GM18499 (cell line): Measurements from ENCODE around the gene MYO5B.
"Not testable (repeated sequence)": the region's sequence is repeated elsewhere in the genome, so short reads cannot be mapped to it uniquely, and the experiment has no call there.

Source experiments
- ATAC-seq: cut with Tn5 transposase; IDR thresholded peaks from one replicate; pipeline ENCODE4 v1.9.1; 2021; ENCODE audit warnings: moderate number of reproducible peaks; ENCODE audit not compliant: insufficient read depth, unreplicated experiment

Gene MYO5B

DNA sequence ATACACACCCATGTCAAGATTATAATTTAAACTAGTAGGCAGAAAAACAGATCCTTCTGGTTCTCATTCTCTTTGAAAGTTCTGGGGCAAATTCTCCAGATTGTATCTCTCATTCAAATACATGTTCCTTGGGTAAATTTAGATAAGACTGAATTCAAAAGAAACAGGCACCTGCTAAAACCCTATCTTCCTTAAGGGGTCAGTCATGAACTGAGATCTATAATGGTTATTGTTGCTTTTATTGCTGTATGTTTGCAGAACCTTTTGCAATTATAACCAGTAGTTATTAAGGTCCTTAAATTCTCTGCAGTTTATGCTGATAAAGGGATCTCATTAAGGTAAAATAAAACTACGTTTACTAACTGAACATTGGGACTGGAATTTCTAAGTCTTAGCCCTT, 83.5 kb downstream of the MYO5B start:
- no peak for ATAC-seq

DNA sequence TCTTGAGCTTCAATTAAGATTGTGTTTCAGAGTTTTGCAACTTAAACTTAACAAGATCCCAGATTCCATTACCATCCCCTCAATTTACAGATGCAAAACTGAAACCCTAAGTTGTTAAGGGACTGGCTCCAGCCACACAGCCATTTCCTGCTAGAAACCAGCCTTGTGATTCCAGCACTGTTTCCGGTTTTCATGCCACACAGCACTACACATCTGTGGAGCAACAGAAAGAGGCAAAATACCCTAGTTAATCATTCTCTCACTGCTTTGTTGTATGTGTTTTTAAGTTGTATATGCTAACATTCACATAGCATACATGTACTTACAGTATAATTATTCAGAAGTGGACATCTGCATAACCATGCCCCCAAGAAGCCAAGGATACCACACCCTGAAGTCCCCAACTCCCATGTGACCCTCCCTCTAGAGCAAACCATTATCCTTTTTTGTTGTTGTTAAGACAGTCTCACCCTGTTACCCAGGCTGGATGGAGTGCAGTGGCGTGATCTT, 87.4 kb downstream of the MYO5B start:
- ATAC-seq = no peak

DNA sequence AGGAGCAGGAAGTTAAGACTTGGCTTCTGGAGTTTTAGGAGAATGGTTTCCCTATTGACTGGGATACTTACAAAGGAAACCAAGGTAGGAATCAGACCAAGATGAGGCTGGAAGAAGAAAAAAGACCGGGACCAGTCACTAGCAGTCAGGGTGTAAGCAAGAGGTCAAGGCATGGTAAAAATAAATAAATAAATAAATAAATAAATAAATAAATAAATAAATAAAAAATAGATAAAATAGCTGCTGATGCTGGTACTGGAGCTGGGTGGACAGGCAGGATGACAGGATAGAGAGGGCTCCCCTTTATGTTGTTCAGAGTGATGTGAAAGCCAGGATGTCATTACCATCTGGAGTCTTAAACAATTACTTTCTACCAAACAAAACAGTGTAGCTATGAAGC, 89.9 kb downstream of the MYO5B start:
- no peak for ATAC-seq

DNA sequence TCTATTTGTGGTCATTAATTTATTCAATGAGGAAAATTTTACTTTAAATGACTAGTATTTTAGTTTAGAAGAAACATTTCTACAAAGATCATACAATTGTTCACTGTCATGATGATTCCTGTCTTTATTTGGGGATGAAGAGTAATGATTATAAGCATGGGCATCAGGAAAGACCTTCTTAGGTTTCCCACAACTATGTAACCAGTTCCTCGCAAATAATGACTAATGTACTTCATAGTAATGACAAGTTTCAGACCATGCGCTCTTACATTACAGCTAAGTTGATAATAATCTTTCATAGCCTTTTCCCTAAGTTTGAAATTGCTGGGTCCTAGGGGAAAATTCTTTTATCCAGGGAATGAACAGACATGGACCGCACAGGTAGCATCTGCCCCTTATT, 90.5 kb downstream of the MYO5B start:
- ATAC-seq = no peak

GRCh38 chr18:50099725-50100407, 95.1 kb downstream of the MYO5B start:
- ATAC-seq = peak; percentile 68

DNA sequence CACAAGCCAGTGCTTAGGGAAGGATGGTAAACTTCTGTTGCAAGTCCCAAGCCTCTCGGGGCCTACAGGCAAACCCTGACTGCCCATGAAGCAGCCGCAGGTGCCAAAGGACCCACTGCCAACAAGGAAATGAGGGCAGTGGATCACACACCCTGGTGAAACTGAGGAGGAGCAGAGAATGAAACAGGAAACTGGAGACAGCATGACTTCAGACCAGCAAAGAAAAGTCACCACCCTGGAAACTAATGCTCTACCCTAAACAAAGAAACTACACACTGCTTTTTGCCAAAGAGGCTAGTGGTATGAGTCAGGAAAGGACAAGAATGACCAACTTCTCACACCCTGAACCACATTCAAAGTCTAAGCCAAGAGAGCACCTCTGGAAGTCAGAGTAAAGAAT, 97.2 kb downstream of the MYO5B start:
- ATAC-seq = no peak

- no peak for ATAC-seq
These were observed 98.0 kb downstream of the MYO5B start for GRCh38 chr18:50096766-50097435.

DNA sequence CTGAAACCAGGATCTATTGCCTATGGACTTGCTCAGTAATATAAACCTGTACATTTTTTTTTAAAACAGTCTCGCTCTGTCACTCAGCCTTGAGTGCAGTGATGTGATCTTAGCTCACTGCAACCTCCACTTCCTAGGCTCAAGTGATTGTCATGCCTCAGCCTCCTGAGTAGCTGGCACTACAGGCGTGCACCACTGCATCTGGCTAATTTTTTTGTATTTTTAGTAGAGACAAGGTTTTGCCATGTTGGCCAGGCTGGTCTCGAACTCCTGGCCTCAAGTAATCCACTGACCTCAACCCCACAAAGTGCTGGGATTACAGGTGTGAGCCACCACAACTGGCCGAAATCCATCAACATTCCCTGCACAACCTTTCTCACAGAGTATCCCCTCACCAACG, 100.2 kb downstream of the MYO5B start:
- ATAC-seq = not testable (repeated sequence)

GRCh38 chr18:50094221-50094773, 100.7 kb downstream of the MYO5B start:
- no peak for ATAC-seq

- ATAC-seq = no peak
These were observed 101.4 kb downstream of the MYO5B start for GRCh38 chr18:50093366-50094064.

- no peak for ATAC-seq
These were observed 102.6 kb downstream of the MYO5B start for GRCh38 chr18:50092245-50092805.

GRCh38 chr18:50091509-50092244, 103.3 kb downstream of the MYO5B start:
- ATAC-seq = no peak

- no peak for ATAC-seq
These were observed 104.3 kb downstream of the MYO5B start for GRCh38 chr18:50090370-50091312.

DNA sequence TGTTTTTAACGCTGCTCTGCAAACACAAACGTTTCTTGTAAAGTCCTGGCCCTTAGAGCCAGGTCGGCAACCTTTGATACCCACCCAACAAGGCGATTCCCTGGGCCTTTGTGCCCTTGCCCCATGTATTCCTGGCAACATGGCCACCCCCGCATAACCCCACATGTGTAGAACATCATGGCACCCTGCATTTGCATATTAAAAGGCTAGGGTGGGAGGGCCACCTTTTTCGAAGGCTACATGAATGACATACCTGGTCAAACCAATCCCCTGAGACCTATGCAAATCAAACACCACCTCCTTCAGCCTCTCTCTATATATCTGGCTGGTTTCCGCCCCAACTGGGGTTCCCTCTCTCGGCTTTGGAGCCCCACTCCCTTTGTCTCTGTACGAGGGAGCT, 105.2 kb downstream of the MYO5B start:
- ATAC-seq = no peak

DNA sequence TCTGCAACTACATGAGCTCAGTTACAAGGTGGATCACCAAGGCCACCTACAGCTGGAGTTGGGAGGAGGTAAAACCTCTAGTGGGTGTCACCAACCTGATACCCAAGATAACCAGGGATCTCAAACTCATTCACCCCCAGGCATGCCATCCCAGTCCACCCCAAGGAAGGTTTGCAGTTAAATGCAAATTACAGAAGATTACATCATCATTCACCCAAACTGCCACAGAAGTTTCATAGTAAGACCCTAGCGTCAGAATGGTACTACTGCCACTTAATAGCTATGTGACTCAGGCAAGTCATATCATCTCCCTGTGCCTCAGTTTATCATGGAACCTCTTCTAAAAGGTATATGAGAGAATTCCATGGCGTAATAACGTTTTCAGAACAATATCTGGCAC, 111.2 kb downstream of the MYO5B start:
- no peak for ATAC-seq

GRCh38 chr18:50080932-50081560, 113.9 kb downstream of the MYO5B start:
- no peak for ATAC-seq

- ATAC-seq = no peak
These were observed 114.6 kb downstream of the MYO5B start for GRCh38 chr18:50080316-50080715.

- ATAC-seq = no peak
These were observed 115.2 kb downstream of the MYO5B start for GRCh38 chr18:50079571-50080295.
